Activated naive CD4-positive, alpha-beta T cell treated with anti-CD3 and anti-CD28 coated beads, Interleukin-2, amount 50 U/mL, for 24 hours (primary cell): ENCODE measurements around the gene HTRA2.
"Not testable (repeated sequence)": the region's sequence is repeated elsewhere in the genome, so short reads cannot be mapped to it uniquely, and the experiment has no call there.

Experiments
- H3K27ac Mint-ChIP-seq: one replicate; pipeline ENCODE4 v1.8.0; 2021; ENCODE audit warnings: mild to moderate bottlenecking, mixed read lengths
- H3K27me3 Mint-ChIP-seq: one replicate; pipeline ENCODE4 v1.8.0; 2021; ENCODE audit warnings: mixed read lengths
- H3K36me3 Mint-ChIP-seq: one replicate; pipeline ENCODE4 v1.8.0; 2021; ENCODE audit warnings: mixed read lengths
- H3K4me1 Mint-ChIP-seq: one replicate; pipeline ENCODE4 v1.8.0; 2021; ENCODE audit warnings: mixed read lengths
- H3K4me3 Mint-ChIP-seq: one replicate; pipeline ENCODE4 v1.8.0; 2021; ENCODE audit warnings: mild to moderate bottlenecking, mixed read lengths
- H3K9me3 Mint-ChIP-seq: one replicate; pipeline ENCODE4 v1.8.0; 2021; ENCODE audit warnings: mixed read lengths

The HTRA2 gene

DNA sequence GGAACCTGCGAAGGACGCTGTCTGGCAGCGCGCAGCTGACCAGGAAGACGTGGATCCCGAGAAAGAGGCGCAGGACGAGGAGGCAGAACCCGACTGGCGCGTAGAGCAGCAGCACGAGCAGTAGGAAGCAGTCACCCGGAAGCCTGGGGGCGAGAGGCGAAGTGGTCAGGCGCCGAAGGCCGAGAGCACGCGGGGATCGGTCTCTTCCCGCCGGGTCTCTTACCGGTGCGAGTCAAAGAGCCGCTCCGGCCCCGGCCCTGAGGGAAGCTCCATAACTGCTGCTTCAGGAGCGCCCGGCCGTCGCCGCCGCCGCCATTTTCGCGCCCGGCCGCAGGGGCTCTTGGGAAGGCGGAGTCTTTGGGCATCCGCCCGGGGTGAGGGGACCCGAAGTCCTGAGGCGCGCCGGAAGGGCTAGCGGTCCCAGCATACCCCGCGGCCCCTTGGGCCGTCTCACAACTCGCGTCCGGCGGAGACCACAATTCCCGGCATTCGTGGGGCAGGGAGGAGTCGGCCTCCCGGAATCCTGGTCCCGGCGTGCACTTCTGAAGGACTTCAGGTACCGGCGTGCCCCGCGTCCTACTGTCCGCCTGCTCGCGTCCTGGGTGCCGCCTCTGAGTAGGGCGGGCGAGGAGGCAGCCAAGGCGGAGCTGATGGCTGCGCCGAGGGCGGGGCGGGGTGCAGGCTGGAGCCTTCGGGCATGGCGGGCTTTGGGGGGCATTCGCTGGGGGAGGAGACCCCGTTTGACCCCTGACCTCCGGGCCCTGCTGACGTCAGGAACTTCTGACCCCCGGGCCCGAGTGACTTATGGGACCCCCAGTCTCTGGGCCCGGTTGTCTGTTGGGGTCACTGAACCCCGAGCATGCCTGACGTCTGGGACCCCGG is at the start of gene HTRA2, which contains the start of gene AUP1:
Gene HTRA2, plus strand, starts transcription at position 577 of the 882 bp plus-strand sequence. Its CDS starts 74 bp downstream, at position 651.
Gene AUP1, minus strand, starts transcription at position 350 of the 882 bp plus-strand sequence. Its CDS starts 77 bp downstream, at position 273.
- peak within 1 kb of the TSS; percentile 90 for H3K4me3 Mint-ChIP-seq
- H3K27ac Mint-ChIP-seq = peak within 1 kb of the TSS; percentile 94
- no peaks in the 10 kb centered on the region for H3K9me3 Mint-ChIP-seq
- no peaks in the 10 kb centered on the region for H3K27me3 Mint-ChIP-seq
- H3K36me3 Mint-ChIP-seq = peaks cover 37% of the 10 kb centered on the region
- H3K4me1 Mint-ChIP-seq = peaks cover 36% of the 10 kb centered on the region

- Mint-ChIP-seq H3K27ac (no peak overlapping the region), H3K9me3 (no peaks in the 10 kb centered on the region), H3K4me3 (peak overlapping the region; percentile 99), H3K27me3 (no peaks in the 10 kb centered on the region), H3K36me3 (peaks cover 13% of the 10 kb centered on the region), H3K4me1 (peaks cover 41% of the 10 kb centered on the region)
Observed at GRCh38 chr2:74481431-74481830, 48.3 kb upstream of the HTRA2 start.

- no peaks in the 10 kb centered on the region for H3K27me3 Mint-ChIP-seq
- H3K4me1 Mint-ChIP-seq = peaks cover 44% of the 10 kb centered on the region
- peak overlapping the region; percentile 100 for H3K27ac Mint-ChIP-seq
Observed at GRCh38 chr2:74481961-74482800, 47.6 kb upstream of the HTRA2 start.

GRCh38 chr2:74482801-74483674 is 46.7 kb upstream of the HTRA2 start, which contains the start of the genes CCDC142 and TTC31:
TSS of gene CCDC142 (minus strand) at chr2:74482998. CDS start at chr2:74482837, 161 bp downstream.
TSS of gene TTC31 (plus strand) at chr2:74483081. CDS start at chr2:74483096, 15 bp downstream.
- Mint-ChIP-seq H3K36me3 (peaks cover 10% of the 10 kb centered on the region), H3K27ac (peak within 1 kb of the TSS; percentile 100), H3K9me3 (no peaks in the 10 kb centered on the region), H3K27me3 (no peaks in the 10 kb centered on the region), H3K4me3 (peak within 1 kb of the TSS; percentile 99), H3K4me1 (peaks cover 41% of the 10 kb centered on the region)

More at GRCh38 chr2:74481961-74482800, 47.6 kb upstream of the HTRA2 start:
- Mint-ChIP-seq H3K9me3 (no peaks in the 10 kb centered on the region), H3K4me3 (peak overlapping the region; percentile 99), H3K36me3 (peaks cover 13% of the 10 kb centered on the region)

- not testable (repeated sequence) for H3K27ac Mint-ChIP-seq, H3K27me3 Mint-ChIP-seq, H3K9me3 Mint-ChIP-seq
- H3K4me3 Mint-ChIP-seq = peak overlapping the region; percentile 99
- H3K4me1 Mint-ChIP-seq = peaks cover 41% of the 10 kb centered on the region
- H3K36me3 Mint-ChIP-seq = peaks cover 10% of the 10 kb centered on the region
Observed at GRCh38 chr2:74483675-74484164, 46.0 kb upstream of the HTRA2 start.

DNA sequence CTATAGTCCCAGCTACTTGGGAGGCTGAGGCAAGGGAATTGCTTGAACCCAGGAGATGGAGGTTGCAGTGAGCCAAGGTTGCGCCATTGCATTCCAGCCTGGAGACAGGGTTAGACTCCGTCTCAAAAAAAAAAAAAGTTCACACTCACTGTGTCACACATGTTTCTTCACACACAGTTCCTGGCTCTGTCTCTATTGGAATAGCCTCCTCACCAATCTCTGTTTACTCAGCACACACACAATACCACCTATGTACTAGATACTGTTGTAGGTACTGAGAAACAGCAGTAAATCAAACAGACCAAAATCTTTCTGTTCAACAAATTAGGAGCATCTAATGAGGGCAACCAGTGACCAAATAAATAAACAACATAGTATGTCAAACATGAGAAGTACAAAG is 43.6 kb upstream of the HTRA2 start:
- Mint-ChIP-seq H3K27ac (no peak overlapping the region), H3K27me3 (no peaks in the 10 kb centered on the region), H3K36me3 (peaks cover 4% of the 10 kb centered on the region), H3K9me3 (no peaks in the 10 kb centered on the region), H3K4me3 (no peak overlapping the region), H3K4me1 (peaks cover 24% of the 10 kb centered on the region)

GRCh38 chr2:74488643-74489481 is 40.9 kb upstream of the HTRA2 start:
- no peaks in the 10 kb centered on the region for H3K9me3 Mint-ChIP-seq
- H3K4me3 Mint-ChIP-seq = no peak overlapping the region
- no peaks in the 10 kb centered on the region for H3K27me3 Mint-ChIP-seq
- H3K27ac Mint-ChIP-seq = no peak overlapping the region
- peaks cover 8% of the 10 kb centered on the region for H3K4me1 Mint-ChIP-seq
- peaks cover 7% of the 10 kb centered on the region for H3K36me3 Mint-ChIP-seq

DNA sequence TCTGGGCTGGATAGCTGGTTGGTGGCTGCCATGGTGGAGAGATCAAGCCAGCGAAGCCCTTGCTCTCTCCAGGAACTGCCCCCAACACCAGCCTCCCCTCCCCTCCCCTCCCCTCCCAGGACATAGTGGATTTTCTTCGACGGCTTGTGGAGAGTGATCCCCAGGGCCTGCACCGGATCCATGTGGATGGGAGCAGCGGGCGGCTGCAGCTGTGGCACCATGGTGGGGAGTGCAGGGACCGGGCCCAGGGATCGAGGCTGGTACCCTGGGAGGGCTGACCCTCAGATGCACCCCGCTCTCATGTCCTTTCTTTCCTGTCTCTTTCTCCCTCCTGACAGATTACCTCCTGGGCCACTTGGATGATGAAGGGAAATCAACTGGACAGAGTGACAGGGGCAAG is 39.8 kb upstream of the HTRA2 start:
- peaks cover 11% of the 10 kb centered on the region for H3K36me3 Mint-ChIP-seq
- H3K9me3 Mint-ChIP-seq = no peaks in the 10 kb centered on the region
- H3K27ac Mint-ChIP-seq = no peak overlapping the region
- no peaks in the 10 kb centered on the region for H3K27me3 Mint-ChIP-seq
- peaks cover 3% of the 10 kb centered on the region for H3K4me1 Mint-ChIP-seq
- no peak overlapping the region for H3K4me3 Mint-ChIP-seq

GRCh38 chr2:74491648-74492544 is 37.8 kb upstream of the HTRA2 start:
- Mint-ChIP-seq H3K4me1 (peaks cover 1% of the 10 kb centered on the region), H3K27me3 (no peaks in the 10 kb centered on the region), H3K36me3 (peaks cover 7% of the 10 kb centered on the region), H3K9me3 (no peaks in the 10 kb centered on the region), H3K4me3 (no peak overlapping the region), H3K27ac (no peak overlapping the region)

DNA sequence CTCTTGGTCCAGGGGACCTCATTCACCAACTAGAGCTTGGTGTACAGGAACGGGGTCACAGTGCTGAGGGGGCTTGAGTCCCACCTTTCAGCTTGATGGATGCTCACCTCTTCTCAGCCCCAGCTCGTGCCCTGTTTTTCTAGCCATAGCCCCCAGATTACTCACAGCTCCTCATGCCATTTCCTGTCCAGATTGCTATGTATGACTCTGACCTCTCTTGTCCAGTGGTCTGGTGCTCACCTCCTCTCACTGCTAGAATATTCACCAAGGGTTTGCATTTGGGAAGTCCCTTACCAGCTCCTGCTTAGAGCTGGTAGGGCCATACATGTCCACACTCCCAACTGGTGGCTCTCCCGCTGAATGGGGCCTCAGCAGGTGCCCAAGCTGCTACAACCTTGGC is 36.2 kb upstream of the HTRA2 start:
- H3K27ac Mint-ChIP-seq = no peak overlapping the region
- H3K36me3 Mint-ChIP-seq = peaks cover 7% of the 10 kb centered on the region
- no peak overlapping the region for H3K4me3 Mint-ChIP-seq
- H3K4me1 Mint-ChIP-seq = peaks cover 11% of the 10 kb centered on the region
- H3K9me3 Mint-ChIP-seq = no peaks in the 10 kb centered on the region
- peaks cover 5% of the 10 kb centered on the region for H3K27me3 Mint-ChIP-seq

GRCh38 chr2:74495440-74495839 is 34.3 kb upstream of the HTRA2 start:
- no peaks in the 10 kb centered on the region for H3K9me3 Mint-ChIP-seq
- peaks cover 7% of the 10 kb centered on the region for H3K36me3 Mint-ChIP-seq
- peaks cover 13% of the 10 kb centered on the region for H3K27me3 Mint-ChIP-seq
- no peak overlapping the region for H3K4me3 Mint-ChIP-seq
- no peak overlapping the region for H3K27ac Mint-ChIP-seq
- peaks cover 19% of the 10 kb centered on the region for H3K4me1 Mint-ChIP-seq

DNA sequence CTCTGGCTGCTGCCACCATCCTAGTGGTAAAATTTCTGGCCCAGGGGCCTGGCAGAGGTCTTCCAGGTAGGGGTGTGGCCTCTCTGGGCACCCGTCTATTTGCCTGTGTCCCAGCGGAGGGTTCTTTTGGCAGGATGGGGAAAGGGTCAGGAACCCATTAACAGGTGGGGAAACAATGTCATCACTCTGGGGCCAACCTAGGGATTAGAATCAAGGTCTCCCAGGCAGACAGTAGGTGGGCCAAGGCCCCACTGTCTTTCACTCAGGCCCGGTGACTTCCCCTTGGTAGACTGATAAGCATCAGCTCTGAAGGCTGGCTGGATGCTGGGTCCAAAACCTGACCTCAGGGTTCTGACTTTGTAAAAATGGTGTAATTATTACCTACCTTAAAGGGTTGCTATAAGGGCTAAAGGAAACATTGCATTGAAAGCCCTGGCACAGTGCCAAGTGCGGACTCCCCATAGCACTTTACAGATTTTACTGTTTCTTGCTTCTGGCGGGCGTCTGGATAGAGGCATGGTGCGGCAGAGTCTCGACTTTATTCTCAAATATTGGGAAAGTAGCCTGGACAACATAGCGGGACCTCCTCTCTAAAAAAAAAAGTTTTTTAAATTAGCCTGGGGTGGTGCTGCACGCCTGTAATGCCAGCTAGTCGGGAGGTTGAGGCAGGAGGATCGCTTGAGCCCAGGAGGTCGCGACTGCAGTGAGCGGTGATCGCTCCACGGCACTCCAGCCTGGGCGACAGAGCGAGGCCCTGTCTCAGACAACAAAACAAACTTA is 32.5 kb upstream of the HTRA2 start:
- peak overlapping the region; percentile 82 for H3K4me3 Mint-ChIP-seq
- peaks cover 24% of the 10 kb centered on the region for H3K4me1 Mint-ChIP-seq
- H3K27me3 Mint-ChIP-seq = peaks cover 23% of the 10 kb centered on the region
- H3K36me3 Mint-ChIP-seq = peaks cover 7% of the 10 kb centered on the region
- H3K27ac Mint-ChIP-seq = no peak overlapping the region
- no peaks in the 10 kb centered on the region for H3K9me3 Mint-ChIP-seq
